ENCODE measurements around the gene SCNM1.

GRCh38 chr1:151165281-151165737, 635 bp upstream of the SCNM1 start:
- no peak for TF ChIP-seq CTCF (IDR thresholded peaks at IDR 0.05)
- TF ChIP-seq POLR2A (IDR thresholded peaks at IDR 0.05) = no peak

All from body of pancreas (tissue), 4 donors.